Measurements from ENCODE around the gene DDX53.

GRCh38 chrX:22958250-22958649 is 41.5 kb upstream of the DDX53 start:
- TF ChIP-seq CTCF (conservative IDR thresholded peaks at IDR 0.05) (no peak), EZH2 (IDR thresholded peaks at IDR 0.05; ENCODE audit: low read depth) (no peak)
